HG03558 (cell line): Measurements from ENCODE around the gene GBX1.

Experiments used
- ATAC-seq: cut with Tn5 transposase; IDR thresholded peaks from one replicate; pipeline ENCODE4 v1.9.1; 2021; ENCODE audit warnings: moderate number of reproducible peaks; ENCODE audit not compliant: unreplicated experiment; ENCODE audit errors: extremely low read depth

The GBX1 gene

GRCh38 chr7:151167197-151167961, at the start of gene GBX1:
Gene GBX1, minus strand, starts transcription at chr7:151167694. Its CDS starts 146 bp downstream, at chr7:151167548.
- ATAC-seq: no peak

- no peak for ATAC-seq
Measured at GRCh38 chr7:151215396-151215795, 47.9 kb upstream of the GBX1 start.

- no peak for ATAC-seq
Measured at GRCh38 chr7:151213826-151214225, 46.3 kb upstream of the GBX1 start.

- ATAC-seq: no peak
Measured at GRCh38 chr7:151212626-151213025, 45.1 kb upstream of the GBX1 start.

- no peak for ATAC-seq
Measured at GRCh38 chr7:151211155-151211772, 43.8 kb upstream of the GBX1 start.

GRCh38 chr7:151210087-151210854, 42.8 kb upstream of the GBX1 start, which contains the start of gene H2BK1:
Gene H2BK1, minus strand, starts transcription at chr7:151210488. Its CDS starts 170 bp downstream, at chr7:151210318.
- no peak for ATAC-seq

- no peak for ATAC-seq
Measured at GRCh38 chr7:151209588-151209987, 42.1 kb upstream of the GBX1 start.

- ATAC-seq: no peak
Measured at GRCh38 chr7:151208253-151208862, 40.9 kb upstream of the GBX1 start.

GRCh38 chr7:151207804-151208203, 40.3 kb upstream of the GBX1 start:
- no peak for ATAC-seq

GRCh38 chr7:151207315-151207714, 39.8 kb upstream of the GBX1 start:
- no peak for ATAC-seq

GRCh38 chr7:151206914-151207313, 39.4 kb upstream of the GBX1 start:
- no peak for ATAC-seq

GRCh38 chr7:151205730-151206129, 38.2 kb upstream of the GBX1 start:
- no peak for ATAC-seq

- no peak for ATAC-seq
Measured at GRCh38 chr7:151204383-151205032, 37.0 kb upstream of the GBX1 start.

- ATAC-seq: no peak
Measured at GRCh38 chr7:151202836-151203235, 35.3 kb upstream of the GBX1 start.

GRCh38 chr7:151201751-151202150, 34.3 kb upstream of the GBX1 start:
- no peak for ATAC-seq

- ATAC-seq: no peak
Measured at GRCh38 chr7:151201344-151201743, 33.9 kb upstream of the GBX1 start.

- no peak for ATAC-seq
Measured at GRCh38 chr7:151198945-151199848, 31.7 kb upstream of the GBX1 start.

GRCh38 chr7:151197932-151198331, 30.4 kb upstream of the GBX1 start:
- no peak for ATAC-seq
